HepG2 (cell line): ENCODE measurements around the gene DNAJC28. TPM values are rescaled to one million over a fixed set of nuclear protein-coding genes. Genes with fewer than 3 reads are reported as not detected.

ENCODE experiments used
- ATAC-seq: fragments of 200-7000 bp; cut with Tn5 transposase; 3 replicates; pipeline ENCODE4 v1.9.1; 2020; ENCODE audit warnings: mild to moderate bottlenecking, moderate library complexity
- BruUV-seq: library from RNA; stranded (reverse); fragments of 400-500 nt; replicated peaks from 2 replicates; lab custom pipeline; 2021; lab: Mats Ljungman, UMichigan
- CTCF ChIA-PET: fragments of 300-600 bp; formaldehyde crosslinking; extraction: SDS; loops from one replicate; lab custom pipeline; 2021; ENCODE audit warnings: low total read pairs, inconsistent platforms, low intra/inter-chr PET ratio; lab: Yijun Ruan, JAX
- POLR2A ChIA-PET: fragments of 350-600 bp; sonication (Branson Sonifier 250); formaldehyde crosslinking; loops from one replicate; lab custom pipeline; 2020; ENCODE audit warnings: antibody characterized with exemption, inconsistent platforms; lab: Yijun Ruan, JAX
- DNase-seq: peaks from one replicate; pipeline ENCODE4 v3.0.0-alpha.2; 2015; ENCODE audit warnings: low spot score
- FAIRE-seq: peaks from 3 replicates; lab custom pipeline; 2011; peaks lifted over from hg19 to GRCh38; lab: Jason Lieb, UNC
- H2AFZ ChIP-seq: one replicate; pipeline ENCODE4 v1.6.1; 2011; ENCODE audit warnings: low read length, inconsistent platforms
- H3K27ac ChIP-seq: fragments of 300-600 bp; 3 replicates; pipeline ENCODE4 v1.8.0; 2011; ENCODE audit warnings: mixed run types, mild to moderate bottlenecking, mixed read lengths, low read length, inconsistent platforms; ENCODE audit not compliant: insufficient read depth; ENCODE audit errors: extremely low read length
- H3K27me3 ChIP-seq, 2 experiments: fragments of 200-600 bp in 1 of 2; 2 replicates in 1 of 2; 3 replicates in 1 of 2; pipeline versions ENCODE4 v1.6.0 to v1.8.0; 2011; ENCODE audit warnings: low read length in 2 of 2, mild to moderate bottlenecking in 2 of 2, moderate library complexity in 2 of 2, inconsistent platforms in 1 of 2; ENCODE audit not compliant: insufficient read depth in 2 of 2, control insufficient read depth in 1 of 2
- H3K36me3 ChIP-seq, 2 experiments: fragments of 200-600 bp in 1 of 2; replicated peaks in 1 of 2; 2 replicates in 1 of 2; 3 replicates in 1 of 2; pipeline versions ENCODE4 v1.5.1 to v1.8.0; 2011; ENCODE audit warnings: low read length in 2 of 2, inconsistent platforms in 1 of 2; ENCODE audit not compliant: insufficient read depth in 2 of 2, control insufficient read depth in 1 of 2
- H3K4me1 ChIP-seq: 2 replicates; pipeline ENCODE4 v1.5.1; 2012; ENCODE audit warnings: low read length, inconsistent platforms; ENCODE audit not compliant: insufficient read depth
- H3K4me2 ChIP-seq: 2 replicates; pipeline ENCODE4 v1.6.0; 2011; ENCODE audit warnings: low read depth, low read length, inconsistent platforms
- H3K4me3 ChIP-seq, 3 experiments: fragments of 200-600 bp in 1 of 3; sonication (generic), shearing (Covaris generic) in 1 of 3; replicated peaks in 1 of 3; 2 replicates each; pipeline ENCODE4 v1.5.1; 2011 to 2016; ENCODE audit warnings: low read length in 3 of 3, inconsistent platforms in 2 of 3, low read depth in 2 of 3, mild to moderate bottlenecking in 2 of 3, control low read depth in 1 of 3, mixed read lengths in 1 of 3; ENCODE audit not compliant: insufficient read depth in 1 of 3
- H3K79me2 ChIP-seq: one replicate; pipeline ENCODE4 v1.6.1; 2011; ENCODE audit warnings: low read length, inconsistent platforms; ENCODE audit not compliant: insufficient read depth
- H3K9ac ChIP-seq: 2 replicates; pipeline ENCODE4 v1.6.0; 2011; ENCODE audit warnings: mild to moderate bottlenecking, low read depth, low read length, inconsistent platforms; ENCODE audit not compliant: insufficient read depth
- H3K9me3 ChIP-seq: 2 replicates; pipeline ENCODE4 v1.5.1; 2012; ENCODE audit warnings: mild to moderate bottlenecking, low read length
- H4K20me1 ChIP-seq: 2 replicates; pipeline ENCODE4 v1.6.0; 2011; ENCODE audit warnings: inconsistent platforms, mild to moderate bottlenecking, low read length, moderate library complexity; ENCODE audit not compliant: insufficient read depth
- ARID2 ChIP-seq: sonication (generic); formaldehyde crosslinking; IDR thresholded peaks from 2 replicates; pipeline ENCODE4 v1.8.1; 2022; ENCODE audit warnings: mild to moderate bottlenecking, missing genetic modification reagents, borderline replicate concordance
- BCLAF1 ChIP-seq: fragments of 450-650 bp; IDR thresholded peaks from 2 replicates; pipeline ENCODE4 v1.6.1; 2017; ENCODE audit warnings: mild to moderate bottlenecking
- ETV5 ChIP-seq: IDR thresholded peaks from 2 replicates; pipeline ENCODE4 v1.6.1; 2018; ENCODE audit warnings: missing biosample characterization, missing genetic modification reagents, inconsistent platforms, borderline replicate concordance
- GTF2F1 ChIP-seq: fragments of 150-350 bp; IDR thresholded peaks from 2 replicates; pipeline ENCODE4 v1.6.1; 2014; ENCODE audit warnings: low read length
- HNRNPUL1 ChIP-seq: fragments of 200-400 bp; formaldehyde crosslinking; IDR thresholded peaks from 2 replicates; pipeline ENCODE4 v1.6.1; 2017; ENCODE audit warnings: low read depth, mild to moderate bottlenecking, low read length, moderate library complexity
- MIER3 ChIP-seq: IDR thresholded peaks from 2 replicates; pipeline ENCODE4 v1.6.1; 2016; ENCODE audit warnings: missing compliant biosample characterization, borderline replicate concordance
- NFIC ChIP-seq: IDR thresholded peaks from 2 replicates; pipeline ENCODE4 v1.6.1; 2012; ENCODE audit warnings: mild to moderate bottlenecking, low read length, inconsistent platforms
- RELA ChIP-seq: sonication (generic); formaldehyde crosslinking; IDR thresholded peaks from 2 replicates; pipeline ENCODE4 v1.4.0; 2020; ENCODE audit warnings: missing genetic modification reagents
- SIX1 ChIP-seq: sonication (generic); formaldehyde crosslinking; IDR thresholded peaks from 2 replicates; pipeline ENCODE4 v1.4.0; 2020; ENCODE audit warnings: missing genetic modification reagents, borderline replicate concordance
- SPEN ChIP-seq: sonication (generic); formaldehyde crosslinking; IDR thresholded peaks from 2 replicates; pipeline ENCODE4 v1.5.1; 2020; ENCODE audit warnings: low read depth, mild to moderate bottlenecking, missing genetic modification reagents
- ZFP37 ChIP-seq: sonication (generic); formaldehyde crosslinking; IDR thresholded peaks from 2 replicates; pipeline ENCODE4 v1.4.0; 2020; ENCODE audit warnings: missing genetic modification reagents, borderline replicate concordance
- ZNF230 ChIP-seq: sonication (generic); formaldehyde crosslinking; IDR thresholded peaks from 2 replicates; pipeline ENCODE4 v1.4.0; 2020; ENCODE audit warnings: mild to moderate bottlenecking, missing genetic modification reagents
- ZNF549 ChIP-seq: sonication (generic); formaldehyde crosslinking; IDR thresholded peaks from 2 replicates; pipeline ENCODE4 v1.5.0; 2020; ENCODE audit warnings: missing genetic modification reagents
- WGBS: methylation state at CpG from one replicate; pipeline ENCODE4 v1.1.6; 2017; ENCODE audit warnings: low lambda C conversion rate; 5-methylcytosine and 5-hydroxymethylcytosine counted together
- in situ Hi-C: cut with HindIII; loops from 2 replicates; pipeline ENCODE4 v1.10.0; 2017; ENCODE audit warnings: low pct_unique_long_range_greater_than_20kb; ENCODE audit not compliant: extremely low pct_ligation_motif_present
- intact Hi-C: fragments of 100-400 bp; cut with micrococcal nuclease; formaldehyde crosslinking; loops from one replicate; pipeline ENCODE4 v1.10.0; 2022; ENCODE audit not compliant: unreplicated experiment
- polyA plus RNA-seq, 8 experiments: library from polyadenylated mRNA; depleted of rRNA in 3 of 8; stranded (reverse) in 7 of 8; unstranded in 1 of 8; fragments of >200 nt; fragmentation: Illumina TruSeq in 4 of 8; extraction: Trizol in 4 of 8; gene quantifications; 2 replicates each; pipeline versions ENCODE4 v1.2.1 to v1.2.3, GENCODE V29; 2011 to 2016; ENCODE audit warnings: low read depth in 4 of 8, missing spikeins in 1 of 8, mixed read lengths in 1 of 8; ENCODE audit not compliant: insufficient read depth in 1 of 8
- total RNA-seq, 5 experiments: library from RNA; depleted of rRNA; stranded (reverse); fragments of >200 nt; fragmentation: Illumina TruSeq; extraction: Trizol; gene quantifications; 2 replicates each; pipeline ENCODE4 v1.2.3, GENCODE V29; 2016; ENCODE audit warnings: low read depth in 1 of 5

DNAJC28 gene
- total and polyA plus RNA-seq, 2 of the 13 experiments (the other 11 are each of a cell fraction or from before 2014, with no cell fraction given): 1.5 to 3.3 TPM

DNA sequence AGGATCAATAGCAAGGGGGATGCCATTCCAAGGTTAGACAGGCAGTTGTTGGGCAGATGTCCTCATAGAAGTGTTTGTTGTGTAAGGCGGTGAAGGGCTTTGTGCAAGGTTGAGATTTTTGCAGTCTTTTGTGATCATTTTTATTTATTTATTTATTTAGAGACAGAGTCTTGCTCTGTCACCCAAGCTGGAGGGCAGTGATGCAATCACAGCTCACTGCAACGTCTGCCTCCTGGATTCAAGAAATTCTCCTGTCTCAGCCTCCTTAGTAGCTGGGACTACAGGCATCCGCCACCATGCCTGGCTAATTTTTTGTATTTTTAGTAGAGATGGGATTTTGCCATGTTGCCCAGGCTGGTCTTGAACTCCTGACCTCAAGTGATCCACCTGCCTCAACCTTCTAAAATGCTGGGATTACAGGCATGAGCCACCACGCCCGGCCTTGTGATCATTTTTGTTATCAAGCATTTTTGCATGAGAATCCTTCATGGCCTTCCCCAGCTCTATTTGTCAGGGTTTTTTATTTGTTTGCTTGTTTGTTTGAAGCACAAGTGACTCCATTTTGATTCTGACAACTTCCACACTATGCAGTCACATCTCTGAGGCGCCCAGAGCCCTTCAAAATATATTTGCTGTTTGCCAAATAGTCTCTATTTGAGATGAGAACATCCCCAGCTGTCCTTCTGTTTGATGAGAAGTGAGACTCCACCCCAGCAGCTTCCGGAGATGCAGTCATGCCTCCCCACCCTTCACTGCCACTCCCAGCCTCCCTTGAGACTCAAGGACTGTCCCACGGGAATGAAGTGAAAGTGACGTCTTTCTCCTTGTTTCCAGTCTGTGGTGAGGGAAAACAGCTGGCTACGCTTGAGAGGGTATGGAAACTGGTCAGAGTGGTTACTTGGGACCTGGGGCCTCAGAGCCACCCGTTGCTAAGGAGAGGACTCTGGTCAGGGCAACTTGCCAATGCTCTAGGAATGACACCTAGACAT is 49.7 kb downstream of the DNAJC28 start:
- Histone ChIP-seq H3K4me2 (no peak overlapping the region), H3K9me3 (no peaks in the 10 kb centered on the region), H2AFZ (no peak overlapping the region), H3K36me3 (peaks cover under 1 to 18% of the 10 kb centered on the region in 2 experiments; a peak in 3 of 5 replicates), H3K4me1 (no peaks in the 10 kb centered on the region), H3K27me3 (no peaks in the 10 kb centered on the region), H4K20me1 (no peaks in the 10 kb centered on the region), H3K79me2 (no peaks in the 10 kb centered on the region), H3K27ac (no peak overlapping the region), H3K9ac (no peak overlapping the region), H3K4me3 (no peak overlapping the region)
- TF ChIP-seq ZNF230 (CRISPR knock-in tag) (no peak), NFIC (no peak), SPEN (CRISPR knock-in tag) (no peak), HNRNPUL1 (no peak), SIX1 (CRISPR knock-in tag) (no peak), ZNF549 (CRISPR knock-in tag) (no peak), MIER3 (CRISPR knock-in tag) (no peak), ZFP37 (CRISPR knock-in tag) (no peak), RELA (CRISPR knock-in tag) (no peak), ETV5 (CRISPR knock-in tag) (no peak), BCLAF1 (no peak), GTF2F1 (no peak), ARID2 (CRISPR knock-in tag) (no peak)
- ATAC-seq (no peak), DNase-seq (no peak), FAIRE-seq (no peak)
- ChIA-PET POLR2A (no interaction called here), CTCF (no interaction called here)
- 91% methylated on average over 11 of the region's 11 CpGs for WGBS
- in situ Hi-C loops (loop anchor here (10.0 kb wide), 1 partner anchor 97 kb away; no protein-coding TSS in a partner anchor), intact Hi-C loops (no loop called here)
- no TSS peak for BruUV-seq

Other genes with a start within 250 kb of the DNAJC28 start
- 10.7 and 17.4 TPM in 2 replicates for gene IL10RB, start 225.3 kb downstream of the DNAJC28 start, total RNA-seq (2016; rRNA removed; fragmentation: Illumina TruSeq; extraction: Trizol)
- 18.2 and 19.1 TPM in 2 replicates for gene IL10RB, start 225.3 kb downstream of the DNAJC28 start, polyA plus RNA-seq (2011; rRNA removed)
- gene IFNAR1, start 166.7 kb downstream of the DNAJC28 start, total RNA-seq (2016; rRNA removed; fragmentation: Illumina TruSeq; extraction: Trizol): 9.3 and 11.2 TPM in 2 replicates
- 6.7 and 6.9 TPM in 2 replicates for gene IFNAR1, start 166.7 kb downstream of the DNAJC28 start, polyA plus RNA-seq (2011; rRNA removed)
- gene IFNGR2, start 88.3 kb downstream of the DNAJC28 start, total RNA-seq (2016; rRNA removed; fragmentation: Illumina TruSeq; extraction: Trizol): 50.3 and 61.3 TPM in 2 replicates
- 107 and 117 TPM in 2 replicates for gene IFNGR2, start 88.3 kb downstream of the DNAJC28 start, polyA plus RNA-seq (2011; rRNA removed)
- 13.9 and 29.9 TPM in 2 replicates for gene TMEM50B, start 11.7 kb downstream of the DNAJC28 start, total RNA-seq (2016; rRNA removed; fragmentation: Illumina TruSeq; extraction: Trizol)
- 45.4 and 46.3 TPM in 2 replicates for gene TMEM50B, start 11.7 kb downstream of the DNAJC28 start, polyA plus RNA-seq (2011; rRNA removed)
- gene GART, start 50.4 kb upstream of the DNAJC28 start, total RNA-seq (2016; rRNA removed; fragmentation: Illumina TruSeq; extraction: Trizol): 109 and 151 TPM in 2 replicates
- 17.7 and 17.9 TPM in 2 replicates for gene GART, start 50.4 kb upstream of the DNAJC28 start, polyA plus RNA-seq (2011; rRNA removed)
- gene SON, start 51.3 kb upstream of the DNAJC28 start, total RNA-seq (2016; rRNA removed; fragmentation: Illumina TruSeq; extraction: Trizol): 78.3 and 291 TPM in 2 replicates
- gene SON, start 51.3 kb upstream of the DNAJC28 start, polyA plus RNA-seq (2011; rRNA removed): 60.8 and 61.3 TPM in 2 replicates
- 60.8 and 63.6 TPM in 2 replicates for gene DONSON, start 97.0 kb upstream of the DNAJC28 start, total RNA-seq (2016; rRNA removed; fragmentation: Illumina TruSeq; extraction: Trizol)
- gene DONSON, start 97.0 kb upstream of the DNAJC28 start, polyA plus RNA-seq (2011; rRNA removed): 23.8 and 35.4 TPM in 2 replicates
- 20.3 and 25.9 TPM in 2 replicates for gene CRYZL1, start 150.0 kb upstream of the DNAJC28 start, total RNA-seq (2016; rRNA removed; fragmentation: Illumina TruSeq; extraction: Trizol)
- 27.7 and 29.9 TPM in 2 replicates for gene CRYZL1, start 150.0 kb upstream of the DNAJC28 start, polyA plus RNA-seq (2011; rRNA removed)
- gene ITSN1, start 150.8 kb upstream of the DNAJC28 start, total RNA-seq (2016; rRNA removed; fragmentation: Illumina TruSeq; extraction: Trizol): 20.9 and 26.1 TPM in 2 replicates
- gene ITSN1, start 150.8 kb upstream of the DNAJC28 start, polyA plus RNA-seq (2011; rRNA removed): 32.2 and 33.8 TPM in 2 replicates